ENCODE results near the gene KCNK13.

Gene KCNK13

DNA sequence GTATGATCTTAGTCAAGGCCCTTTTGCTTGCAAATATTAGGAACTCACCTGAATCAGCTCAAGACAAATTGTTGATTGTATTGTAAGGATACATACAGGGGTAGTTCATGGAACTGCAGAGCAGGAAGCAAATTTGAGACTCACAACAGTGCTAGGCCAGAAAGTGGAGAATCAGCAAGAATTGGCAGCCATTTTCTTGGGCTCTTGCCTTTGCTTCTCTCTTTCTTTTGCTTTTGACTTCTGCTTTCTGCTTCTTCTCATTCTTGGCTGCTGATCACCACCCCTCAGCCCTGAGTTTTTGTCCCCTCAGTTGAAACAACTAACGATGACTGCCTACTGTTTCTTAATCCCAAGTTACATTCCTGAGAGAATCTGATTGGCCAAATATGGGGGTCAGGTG is 34.8 kb downstream of the KCNK13 start:
- DNase-seq (ENCODE audit: low read depth in 1 of 2, low spot score in 1 of 2) = no peak
- H3K27ac ChIP-seq (replicated peaks) = no peak overlapping the region
- H3K4me3 ChIP-seq (replicated peaks; ENCODE audit: insufficient read depth, low read length) = no peak overlapping the region
- TF ChIP-seq SPI1 (IDR thresholded peaks at IDR 0.05; ENCODE audit: borderline replicate concordance, low read depth) (peak; percentile 25; the same call in 1 of the 2 replicates), POLR2AphosphoS5 (IDR thresholded peaks at IDR 0.05; ENCODE audit: low read depth) (no peak), GABPA (IDR thresholded peaks at IDR 0.05; ENCODE audit: low read depth) (no peak)
- TF ChIP-seq, protein P1, sequence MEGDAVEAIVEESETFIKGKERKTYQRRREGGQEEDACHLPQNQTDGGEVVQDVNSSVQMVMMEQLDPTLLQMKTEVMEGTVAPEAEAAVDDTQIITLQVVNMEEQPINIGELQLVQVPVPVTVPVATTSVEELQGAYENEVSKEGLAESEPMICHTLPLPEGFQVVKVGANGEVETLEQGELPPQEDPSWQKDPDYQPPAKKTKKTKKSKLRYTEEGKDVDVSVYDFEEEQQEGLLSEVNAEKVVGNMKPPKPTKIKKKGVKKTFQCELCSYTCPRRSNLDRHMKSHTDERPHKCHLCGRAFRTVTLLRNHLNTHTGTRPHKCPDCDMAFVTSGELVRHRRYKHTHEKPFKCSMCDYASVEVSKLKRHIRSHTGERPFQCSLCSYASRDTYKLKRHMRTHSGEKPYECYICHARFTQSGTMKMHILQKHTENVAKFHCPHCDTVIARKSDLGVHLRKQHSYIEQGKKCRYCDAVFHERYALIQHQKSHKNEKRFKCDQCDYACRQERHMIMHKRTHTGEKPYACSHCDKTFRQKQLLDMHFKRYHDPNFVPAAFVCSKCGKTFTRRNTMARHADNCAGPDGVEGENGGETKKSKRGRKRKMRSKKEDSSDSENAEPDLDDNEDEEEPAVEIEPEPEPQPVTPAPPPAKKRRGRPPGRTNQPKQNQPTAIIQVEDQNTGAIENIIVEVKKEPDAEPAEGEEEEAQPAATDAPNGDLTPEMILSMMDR (IDR thresholded peaks at IDR 0.05; ENCODE audit: insufficient read depth, low read length) = no peak
- TF ChIP-seq, protein P2, sequence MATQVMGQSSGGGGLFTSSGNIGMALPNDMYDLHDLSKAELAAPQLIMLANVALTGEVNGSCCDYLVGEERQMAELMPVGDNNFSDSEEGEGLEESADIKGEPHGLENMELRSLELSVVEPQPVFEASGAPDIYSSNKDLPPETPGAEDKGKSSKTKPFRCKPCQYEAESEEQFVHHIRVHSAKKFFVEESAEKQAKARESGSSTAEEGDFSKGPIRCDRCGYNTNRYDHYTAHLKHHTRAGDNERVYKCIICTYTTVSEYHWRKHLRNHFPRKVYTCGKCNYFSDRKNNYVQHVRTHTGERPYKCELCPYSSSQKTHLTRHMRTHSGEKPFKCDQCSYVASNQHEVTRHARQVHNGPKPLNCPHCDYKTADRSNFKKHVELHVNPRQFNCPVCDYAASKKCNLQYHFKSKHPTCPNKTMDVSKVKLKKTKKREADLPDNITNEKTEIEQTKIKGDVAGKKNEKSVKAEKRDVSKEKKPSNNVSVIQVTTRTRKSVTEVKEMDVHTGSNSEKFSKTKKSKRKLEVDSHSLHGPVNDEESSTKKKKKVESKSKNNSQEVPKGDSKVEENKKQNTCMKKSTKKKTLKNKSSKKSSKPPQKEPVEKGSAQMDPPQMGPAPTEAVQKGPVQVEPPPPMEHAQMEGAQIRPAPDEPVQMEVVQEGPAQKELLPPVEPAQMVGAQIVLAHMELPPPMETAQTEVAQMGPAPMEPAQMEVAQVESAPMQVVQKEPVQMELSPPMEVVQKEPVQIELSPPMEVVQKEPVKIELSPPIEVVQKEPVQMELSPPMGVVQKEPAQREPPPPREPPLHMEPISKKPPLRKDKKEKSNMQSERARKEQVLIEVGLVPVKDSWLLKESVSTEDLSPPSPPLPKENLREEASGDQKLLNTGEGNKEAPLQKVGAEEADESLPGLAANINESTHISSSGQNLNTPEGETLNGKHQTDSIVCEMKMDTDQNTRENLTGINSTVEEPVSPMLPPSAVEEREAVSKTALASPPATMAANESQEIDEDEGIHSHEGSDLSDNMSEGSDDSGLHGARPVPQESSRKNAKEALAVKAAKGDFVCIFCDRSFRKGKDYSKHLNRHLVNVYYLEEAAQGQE (IDR thresholded peaks at IDR 0.05; ENCODE audit: insufficient replicate concordance, low read depth) = no peak
- H3K27me3 ChIP-seq (ENCODE audit: insufficient read depth, poor library complexity, severe bottlenecking) = no peaks in the 10 kb centered on the region

DNA sequence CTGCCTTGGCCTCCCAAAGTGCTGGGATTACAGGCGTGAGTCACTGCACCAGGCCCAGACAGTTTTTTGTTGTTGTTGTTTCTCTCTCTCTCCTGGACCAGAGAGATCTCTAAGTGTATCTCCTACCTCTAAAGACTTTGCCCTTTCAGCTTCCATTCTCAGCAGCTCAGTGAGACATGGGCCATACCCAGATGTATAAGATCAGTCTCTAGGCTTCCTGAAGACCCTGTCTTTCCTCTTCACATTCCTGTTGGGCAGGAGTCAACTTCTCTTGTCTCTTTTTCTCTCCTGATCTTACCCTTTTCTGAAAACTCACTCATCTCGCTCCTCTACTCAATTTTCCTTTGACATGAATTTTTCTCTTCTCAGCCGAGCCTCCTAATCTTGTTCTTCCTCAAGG is 42.0 kb downstream of the KCNK13 start:
- no peak overlapping the region for H3K4me3 ChIP-seq (replicated peaks; ENCODE audit: insufficient read depth, low read length)
- DNase-seq (ENCODE audit: low read depth in 1 of 2, low spot score in 1 of 2) = no peak
- TF ChIP-seq GABPA (IDR thresholded peaks at IDR 0.05; ENCODE audit: low read depth) (no peak), SPI1 (IDR thresholded peaks at IDR 0.05; ENCODE audit: borderline replicate concordance, low read depth) (no peak), POLR2AphosphoS5 (IDR thresholded peaks at IDR 0.05; ENCODE audit: low read depth) (no peak)
- TF ChIP-seq, protein P2 (IDR thresholded peaks at IDR 0.05; ENCODE audit: insufficient replicate concordance, low read depth) = no peak
- TF ChIP-seq, protein P1 (IDR thresholded peaks at IDR 0.05; ENCODE audit: insufficient read depth, low read length) = no peak
- H3K27ac ChIP-seq (replicated peaks) = no peak overlapping the region
- H3K27me3 ChIP-seq (ENCODE audit: insufficient read depth, poor library complexity, severe bottlenecking) = no peaks in the 10 kb centered on the region

DNA sequence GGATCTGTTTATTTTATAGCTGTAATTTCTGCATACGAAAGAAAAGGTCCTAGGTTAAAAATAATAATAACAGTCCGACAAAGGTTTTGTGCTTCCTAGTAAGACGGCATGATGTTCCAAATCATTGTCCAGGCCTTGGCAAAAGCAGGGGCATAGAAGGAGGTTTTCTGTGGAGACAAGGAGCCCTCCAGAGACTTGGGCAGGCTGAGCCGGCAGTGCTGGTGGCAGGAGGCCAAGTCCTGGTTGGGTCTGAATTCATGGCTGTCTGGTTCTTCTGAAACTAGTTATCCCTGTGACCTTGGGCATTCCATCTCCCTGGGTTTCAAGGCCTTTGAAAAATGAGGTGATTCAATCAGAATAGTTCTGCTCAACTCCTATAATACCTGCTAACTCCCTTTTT is 44.0 kb downstream of the KCNK13 start:
- Histone ChIP-seq H3K4me3 (replicated peaks; ENCODE audit: insufficient read depth, low read length) (no peak overlapping the region), H3K27ac (replicated peaks) (no peak overlapping the region), H3K27me3 (ENCODE audit: insufficient read depth, poor library complexity, severe bottlenecking) (no peaks in the 10 kb centered on the region)
- TF ChIP-seq, protein P2 (IDR thresholded peaks at IDR 0.05; ENCODE audit: insufficient replicate concordance, low read depth) = no peak
- TF ChIP-seq GABPA (IDR thresholded peaks at IDR 0.05; ENCODE audit: low read depth) (no peak), SPI1 (IDR thresholded peaks at IDR 0.05; ENCODE audit: borderline replicate concordance, low read depth) (no peak), POLR2AphosphoS5 (IDR thresholded peaks at IDR 0.05; ENCODE audit: low read depth) (no peak)
- TF ChIP-seq, protein P1 (IDR thresholded peaks at IDR 0.05; ENCODE audit: insufficient read depth, low read length) = no peak
- DNase-seq (ENCODE audit: low read depth in 1 of 2, low spot score in 1 of 2) = no peak
